Measurements from ENCODE around the gene STH.

The STH gene

DNA sequence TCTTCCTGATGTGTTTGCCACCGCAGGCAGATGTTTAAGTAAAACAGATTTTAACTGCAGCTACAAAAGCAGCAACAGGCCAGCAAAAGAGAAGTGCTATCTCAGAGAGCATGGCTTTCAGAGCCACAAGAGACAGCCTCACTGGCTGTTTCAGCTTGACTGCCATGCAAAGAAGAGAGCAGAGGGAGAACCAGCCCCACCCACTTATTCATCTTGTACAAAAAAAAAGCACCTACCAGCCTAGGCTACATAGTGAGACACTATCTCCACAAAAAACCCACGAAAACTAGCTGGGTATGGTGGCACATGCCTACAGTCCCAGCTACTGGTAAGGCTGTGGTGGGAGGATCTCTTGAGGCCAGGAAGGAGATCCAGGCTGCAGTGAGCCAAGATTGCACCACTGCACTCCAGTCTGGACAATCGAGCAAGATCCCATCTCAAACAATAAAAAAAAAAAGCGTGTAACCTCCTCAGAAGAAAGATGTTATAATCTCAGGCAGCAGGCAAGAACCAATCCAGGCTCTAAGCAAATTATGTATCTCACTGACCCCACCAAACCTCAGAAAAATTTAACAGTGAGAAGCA is 30.0 kb downstream of the STH start:
- no peak for DNase-seq

DNA sequence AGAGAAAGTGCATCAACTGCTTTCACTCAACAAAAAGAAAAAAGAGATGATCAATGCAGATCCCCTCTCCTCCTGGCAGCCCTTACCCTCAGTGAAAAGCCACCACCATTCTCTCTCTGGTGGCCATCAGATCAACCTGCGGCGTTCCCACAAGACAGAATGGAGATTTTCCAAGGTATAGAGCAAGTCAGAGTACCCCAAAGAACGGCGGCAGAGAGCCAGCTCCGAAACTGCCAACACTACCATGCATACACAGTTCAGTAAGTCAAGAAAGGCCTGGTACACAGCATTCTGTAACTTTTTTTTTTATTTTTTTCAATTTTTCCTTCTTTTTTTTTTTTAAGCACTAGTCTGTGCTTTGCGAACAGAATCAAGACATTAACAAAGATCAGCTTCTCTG is 30.6 kb downstream of the STH start:
- no peak for DNase-seq

DNA sequence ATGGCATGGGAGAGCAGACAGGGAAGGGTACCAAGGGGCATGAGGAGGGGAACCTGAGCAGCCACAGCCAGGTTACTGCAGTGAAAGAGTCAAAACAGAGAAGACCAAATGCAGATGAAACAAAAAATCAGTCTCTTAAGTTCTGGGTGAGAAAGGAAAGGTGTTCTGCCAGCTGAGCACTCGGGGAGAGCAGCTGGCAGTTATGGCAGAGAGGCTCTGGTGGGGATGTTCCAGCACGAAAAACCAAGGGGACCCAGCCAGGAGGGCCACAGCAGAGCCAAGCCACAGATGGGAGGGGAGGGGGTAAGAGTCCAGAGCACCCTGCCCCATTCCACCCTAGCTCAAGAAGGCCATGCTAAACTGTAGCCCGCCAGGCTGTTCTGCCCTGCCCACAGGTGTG is 31.7 kb downstream of the STH start:
- DNase-seq = no peak

DNA sequence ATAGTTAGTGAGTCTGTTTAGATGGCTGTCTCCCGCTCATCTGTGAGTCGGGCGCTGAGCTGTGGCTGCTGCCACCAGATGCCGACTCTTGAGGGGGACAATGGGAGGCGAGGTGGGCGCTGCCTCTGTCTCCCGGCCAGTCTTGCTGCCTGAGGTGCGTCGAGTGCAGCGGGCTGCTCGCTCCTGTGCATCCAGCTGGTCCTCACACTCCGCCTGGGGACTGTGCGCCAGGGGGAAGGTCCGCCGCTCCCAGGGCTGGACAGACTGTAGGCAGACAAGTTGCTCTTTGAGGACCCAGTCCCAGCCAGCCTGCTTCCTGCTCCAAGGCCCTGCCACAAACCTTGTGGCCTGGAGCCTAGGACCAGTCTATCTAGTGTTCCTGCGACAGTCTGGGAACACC is 32.4 kb downstream of the STH start:
- DNase-seq = no peak

DNA sequence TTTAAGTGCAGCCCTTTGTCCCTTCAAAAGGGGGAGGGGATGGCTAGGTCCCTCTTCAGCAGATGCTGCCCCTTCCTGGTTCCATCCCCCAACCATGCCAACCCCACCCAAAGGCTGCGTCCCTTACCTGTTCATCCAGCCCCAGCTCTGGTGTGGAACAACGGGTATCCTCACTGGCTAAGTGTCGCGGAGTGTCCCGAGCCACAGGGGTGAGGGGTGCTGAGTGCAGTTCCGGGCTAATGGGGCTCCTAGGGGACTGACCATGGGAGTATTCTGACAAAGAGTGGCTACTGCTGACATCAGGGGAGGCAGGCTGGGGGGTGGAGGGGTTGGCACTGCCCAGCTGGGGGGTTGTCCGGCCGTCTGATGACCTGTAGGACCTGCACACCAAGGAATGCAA is 32.9 kb downstream of the STH start:
- no peak for DNase-seq

GRCh38 chr17:46032909-46033308 is 33.9 kb downstream of the STH start:
- no peak for DNase-seq

DNA sequence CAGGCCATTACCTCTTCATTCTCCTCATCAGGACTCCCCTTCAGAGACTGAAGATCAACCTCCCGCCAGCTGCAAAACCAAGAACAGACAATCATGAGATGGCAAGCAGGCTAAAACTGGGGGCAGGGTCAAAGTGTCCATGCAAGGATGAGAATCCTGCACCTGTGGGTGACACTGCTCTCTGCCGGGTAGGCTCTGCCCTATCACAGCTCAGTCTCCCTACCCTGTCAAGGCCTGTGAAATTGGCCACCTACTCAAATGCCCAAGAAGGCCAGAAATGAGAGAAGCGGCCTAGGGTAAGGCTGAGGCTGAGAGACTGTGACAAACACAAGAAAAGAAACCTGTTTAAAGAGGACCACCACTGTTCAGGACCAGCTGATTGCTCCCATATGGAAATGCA is 34.3 kb downstream of the STH start:
- DNase-seq = no peak

- DNase-seq = no peak
These were observed 36.2 kb downstream of the STH start for GRCh38 chr17:46035112-46035818.

DNA sequence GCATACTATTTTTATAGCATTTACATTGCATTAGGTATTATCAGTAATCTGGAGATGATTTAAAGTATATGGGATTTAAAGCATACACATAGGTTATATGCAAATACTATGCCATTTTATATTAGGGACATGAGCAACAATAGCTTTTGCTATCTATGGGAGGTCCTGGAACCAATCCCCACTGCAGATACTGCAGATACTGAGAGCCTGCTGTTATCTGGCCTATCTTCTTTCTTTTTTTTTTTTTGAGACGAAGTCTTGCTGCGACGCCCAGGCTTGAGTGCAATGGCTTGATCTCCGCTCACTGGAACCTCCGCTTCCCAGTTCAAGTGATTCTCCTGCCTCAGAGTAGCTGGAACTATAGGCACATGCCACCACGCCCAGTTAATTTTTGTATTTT is 37.4 kb downstream of the STH start:
- DNase-seq = no peak

- no peak for DNase-seq
These were observed 38.7 kb downstream of the STH start for GRCh38 chr17:46037722-46038255.

GRCh38 chr17:46038414-46038813 is 39.4 kb downstream of the STH start:
- DNase-seq = no peak

DNA sequence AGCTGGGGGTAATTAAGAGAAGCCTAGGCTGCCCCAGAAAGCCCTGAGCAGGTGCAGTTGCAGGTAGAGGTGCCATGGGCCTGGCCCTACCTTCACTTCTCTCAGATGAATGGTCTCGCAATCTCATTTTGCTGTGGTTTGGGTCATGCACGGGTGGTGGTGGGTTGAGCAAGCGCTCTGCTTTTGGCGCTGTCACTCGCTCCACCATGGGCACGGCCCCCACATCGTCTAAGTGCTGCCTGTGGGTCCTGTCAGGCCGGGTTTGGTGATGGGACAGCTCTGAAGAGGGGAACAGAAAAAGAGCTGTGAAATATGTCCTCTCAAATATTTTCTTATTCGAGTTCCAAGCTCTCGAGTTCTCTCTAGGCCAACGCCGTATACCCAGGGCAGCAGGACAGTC is 39.9 kb downstream of the STH start:
- no peak for DNase-seq

DNA sequence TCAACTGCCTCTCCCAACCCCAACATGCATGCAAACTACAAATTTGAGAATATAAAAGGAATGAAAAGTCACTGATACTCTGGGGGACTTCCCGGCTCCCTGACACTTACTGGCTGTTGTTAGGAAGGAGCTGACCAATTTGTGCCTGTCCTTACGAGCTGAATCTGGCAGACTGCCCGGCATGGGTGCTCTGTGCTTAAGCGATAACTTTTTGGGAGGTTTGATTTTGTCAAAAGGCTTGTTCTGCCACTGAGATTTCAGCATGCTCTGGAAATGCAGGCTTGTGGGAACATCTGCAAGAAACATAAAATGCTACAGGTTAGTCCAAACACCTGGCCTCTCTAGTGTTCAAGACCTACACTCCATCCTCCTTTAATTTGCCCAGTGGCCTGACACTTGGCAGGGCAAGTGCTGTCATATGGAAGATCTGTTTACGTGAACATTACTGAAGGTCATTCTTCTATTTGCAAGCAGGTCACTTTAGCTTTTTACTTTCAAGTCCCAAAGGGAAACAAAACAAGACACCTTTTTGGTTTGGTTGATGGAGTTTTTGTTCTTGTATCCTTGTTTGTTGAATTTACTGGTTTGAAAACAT is 40.6 kb downstream of the STH start:
- no peak for DNase-seq

GRCh38 chr17:46042246-46042645 is 43.2 kb downstream of the STH start:
- no peak for DNase-seq

- no peak for DNase-seq
These were observed 43.9 kb downstream of the STH start for GRCh38 chr17:46042925-46043324.

GRCh38 chr17:46043606-46044005 is 44.6 kb downstream of the STH start:
- no peak for DNase-seq

- DNase-seq = peak; percentile 30
These were observed 45.4 kb downstream of the STH start for GRCh38 chr17:46044286-46044928.

DNA sequence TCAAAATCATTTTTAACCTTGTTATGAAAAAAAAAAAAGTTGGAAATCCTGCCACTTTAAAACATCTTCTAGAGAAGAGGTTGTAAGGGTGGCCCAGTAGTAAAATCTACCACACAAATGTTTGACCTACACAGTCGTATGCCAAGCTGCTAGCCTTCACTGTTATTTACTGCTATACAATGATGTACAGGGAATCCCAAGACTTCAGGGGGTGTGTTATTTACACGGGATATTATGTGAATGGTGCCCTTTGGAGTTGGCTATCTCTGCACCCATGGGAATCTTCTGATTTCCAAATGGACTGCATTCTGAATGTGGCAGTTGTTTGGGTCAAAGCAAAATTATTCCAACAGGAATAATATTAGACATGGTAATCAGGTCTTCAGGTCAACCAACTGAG is 45.9 kb downstream of the STH start:
- no peak for DNase-seq

DNA sequence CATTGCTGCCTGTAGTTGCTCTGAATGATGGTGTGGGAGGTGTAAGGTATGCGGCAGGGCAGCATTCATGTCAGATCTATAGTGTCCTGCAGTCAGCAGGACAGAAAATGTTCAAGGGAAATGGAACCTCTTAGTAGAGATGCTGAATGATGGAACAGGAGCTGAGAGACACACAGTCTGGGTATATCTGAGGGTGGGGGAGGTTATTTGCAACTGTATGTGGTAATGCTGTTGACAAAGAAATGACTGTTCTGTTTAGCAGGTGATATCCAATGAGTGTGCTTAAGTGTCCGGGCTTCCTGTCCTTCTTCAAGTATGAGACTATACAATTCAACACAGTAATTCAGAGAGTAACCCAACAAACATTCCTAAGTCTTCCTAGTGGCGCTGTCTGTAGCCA is 46.6 kb downstream of the STH start:
- no peak for DNase-seq

- DNase-seq = no peak
These were observed 47.9 kb downstream of the STH start for GRCh38 chr17:46046957-46047356.

GRCh38 chr17:46047398-46047797 is 48.3 kb downstream of the STH start:
- no peak for DNase-seq

DNA sequence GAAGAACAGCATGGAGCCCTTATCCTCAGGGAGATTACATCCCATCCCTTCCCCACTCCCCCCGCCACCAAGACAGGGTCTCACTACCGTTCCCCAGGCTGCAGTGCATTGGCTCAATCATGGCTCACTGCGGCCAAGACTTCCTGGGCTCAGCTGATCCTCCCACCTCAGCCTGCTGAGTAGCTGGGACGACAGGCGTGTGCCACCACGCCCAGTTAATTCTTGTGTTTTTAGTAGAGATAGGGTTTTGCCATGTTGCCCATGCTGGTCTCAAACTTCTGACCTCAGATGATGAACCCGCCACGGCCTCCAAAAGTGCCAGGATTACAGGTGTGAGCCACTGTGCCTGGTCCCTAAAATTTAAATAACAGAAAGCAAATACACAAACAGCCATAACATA is 48.8 kb downstream of the STH start:
- DNase-seq = no peak
